GM12878 (cell line): ENCODE measurements around the gene MYO15A. TPM values are rescaled to one million over a fixed set of nuclear protein-coding genes. Genes with fewer than 3 reads are reported as not detected.

Experiments used
- ATAC-seq: fragments of 200-7000 bp; cut with Tn5 transposase; 3 replicates; pipeline ENCODE4 v1.9.1; 2020; ENCODE audit warnings: mild to moderate bottlenecking, moderate library complexity
- BruUV-seq: library from RNA; stranded (reverse); fragments of 400-500 nt; replicated peaks from 2 replicates; lab custom pipeline; 2021; lab: Mats Ljungman, UMichigan
- CTCF ChIA-PET: fragments of 300-600 bp; sonication (Branson Sonifier 250); formaldehyde crosslinking; extraction: SDS; loops from one replicate; lab custom pipeline; 2021; ENCODE audit warnings: inconsistent platforms; lab: Yijun Ruan, JAX
- POLR2A ChIA-PET: fragments of 350-600 bp; formaldehyde crosslinking; extraction: SDS; loops from one replicate; lab custom pipeline; 2021; ENCODE audit warnings: inconsistent platforms; lab: Charles Lee
- RAD21 ChIA-PET: fragments of 300-600 bp; sonication (Branson Sonifier 250); formaldehyde crosslinking; loops from one replicate; lab custom pipeline; 2023; ENCODE audit warnings: antibody characterized with exemption; ENCODE audit not compliant: unreplicated experiment; lab: Charles Lee
- SMC1A ChIA-PET: fragments of 300-600 bp; sonication (Branson Sonifier 250); formaldehyde crosslinking; loops from one replicate; lab custom pipeline; 2023; ENCODE audit not compliant: unreplicated experiment, uncharacterized antibody; lab: Charles Lee
- DNase-seq: peaks from one replicate; pipeline ENCODE4 v3.0.0-alpha.2; 2011; ENCODE audit warnings: low read depth, low spot score
- FAIRE-seq: peaks from 3 replicates; lab custom pipeline; 2011; peaks lifted over from hg19 to GRCh38; lab: Jason Lieb, UNC
- H2AFZ ChIP-seq: 2 replicates; pipeline ENCODE4 v1.6.0; 2011; ENCODE audit warnings: low read depth, low read length, control low read depth; ENCODE audit not compliant: control insufficient read depth
- H3K27ac ChIP-seq: 2 replicates; pipeline ENCODE4 v1.5.1; 2011; ENCODE audit warnings: control low read depth; ENCODE audit not compliant: control insufficient read depth, insufficient read depth
- H3K27me3 ChIP-seq, 2 experiments: replicated peaks in 1 of 2; 2 replicates each; pipeline versions ENCODE4 v1.6.0 to v1.6.1; 2011; ENCODE audit warnings: low read length in 1 of 2; ENCODE audit not compliant: control insufficient read depth in 2 of 2, insufficient read depth in 2 of 2
- H3K36me3 ChIP-seq, 2 experiments: 2 replicates each; pipeline ENCODE4 v1.5.1; 2011; ENCODE audit warnings: low read length in 1 of 2; ENCODE audit not compliant: control insufficient read depth in 2 of 2, insufficient read depth in 2 of 2
- H3K4me1 ChIP-seq: 2 replicates; pipeline ENCODE4 v1.6.1; 2011; ENCODE audit warnings: mild to moderate bottlenecking, low read length, moderate library complexity, mixed read lengths; ENCODE audit not compliant: control insufficient read depth, insufficient read depth
- H3K4me2 ChIP-seq: 2 replicates; pipeline ENCODE4 v1.6.0; 2011; ENCODE audit warnings: control low read depth; ENCODE audit not compliant: control insufficient read depth, insufficient read depth
- H3K4me3 ChIP-seq: fragments of 200-600 bp; sonication (generic); 2 replicates; pipeline ENCODE4 v1.5.1; 2016
- H3K79me2 ChIP-seq: 2 replicates; pipeline ENCODE4 v1.6.0; 2011; ENCODE audit warnings: low read length; ENCODE audit not compliant: control insufficient read depth, insufficient read depth
- H3K9ac ChIP-seq: 2 replicates; pipeline ENCODE4 v1.8.0; 2011; ENCODE audit warnings: low read length, control low read depth, mixed read lengths; ENCODE audit not compliant: control insufficient read depth, insufficient read depth
- H3K9me3 ChIP-seq: replicated peaks from 3 replicates; pipeline ENCODE4 v1.5.1; 2011; ENCODE audit warnings: mild to moderate bottlenecking, low read length; ENCODE audit not compliant: control insufficient read depth, insufficient read depth
- H4K20me1 ChIP-seq: 2 replicates; pipeline ENCODE4 v1.6.0; 2011; ENCODE audit not compliant: control insufficient read depth, insufficient read depth
- BHLHE40 ChIP-seq, 2 experiments: fragments of 450-650 bp in 1 of 2; IDR thresholded peaks; 2 replicates each; pipeline ENCODE4 v1.6.1; 2011 to 2017; ENCODE audit warnings: low read depth in 2 of 2, borderline replicate concordance in 1 of 2, improper control_type of control experiment in 1 of 2, low read length in 1 of 2, mild to moderate bottlenecking in 1 of 2
- CREM ChIP-seq: IDR thresholded peaks from 2 replicates; pipeline ENCODE4 v1.6.1; 2014; ENCODE audit warnings: antibody characterized with exemption, low read depth
- DPF2 ChIP-seq: fragments of 450-650 bp; IDR thresholded peaks from 2 replicates; pipeline ENCODE4 v1.6.1; 2017; ENCODE audit warnings: mild to moderate bottlenecking
- ESRRA ChIP-seq: IDR thresholded peaks from 2 replicates; pipeline ENCODE4 v1.6.1; 2012; ENCODE audit warnings: mild to moderate bottlenecking, low read length, improper control_type of control experiment
- FOS ChIP-seq: IDR thresholded peaks from 3 replicates; pipeline ENCODE4 v1.6.1; 2011; ENCODE audit warnings: borderline replicate concordance; ENCODE audit not compliant: insufficient read length; ENCODE audit errors: extremely low read depth
- IKZF1 ChIP-seq: fragments of 450-650 bp; conservative IDR thresholded peaks from 2 replicates; pipeline ENCODE4 v1.6.1; 2017; ENCODE audit warnings: antibody characterized with exemption, mild to moderate bottlenecking
- POU2F2 ChIP-seq: IDR thresholded peaks from 3 replicates; pipeline ENCODE4 v1.6.1; 2011; ENCODE audit warnings: low read depth, mild to moderate bottlenecking, low read length, borderline replicate concordance
- RELA ChIP-seq: fragments of 450-650 bp; IDR thresholded peaks from 2 replicates; pipeline ENCODE4 v1.8.0; 2014; ENCODE audit warnings: borderline replicate concordance; ENCODE audit not compliant: partially characterized antibody
- YY1 ChIP-seq: IDR thresholded peaks from 2 replicates; pipeline ENCODE4 v1.6.1; 2011; ENCODE audit warnings: low read depth, mild to moderate bottlenecking, low read length
- ZNF217 ChIP-seq: fragments of 450-650 bp; IDR thresholded peaks from 2 replicates; pipeline ENCODE4 v1.6.1; 2017; ENCODE audit warnings: antibody characterized with exemption, mild to moderate bottlenecking
- WGBS: methylation state at CpG from one replicate; pipeline ENCODE4 v1.1.6; 2016; ENCODE audit warnings: low lambda C conversion rate; ENCODE audit not compliant: insufficient replicate concordance, insufficient coverage; ENCODE audit errors: missing lambda C conversion rate; 5-methylcytosine and 5-hydroxymethylcytosine counted together
- in situ Hi-C: fragments of 300-500 bp; cut with MboI; formaldehyde crosslinking; loops from 9 replicates; pipeline ENCODE4 v1.14.3; 2018; ENCODE audit warnings: mixed read lengths
- intact Hi-C: fragments of 100-400 bp; cut with micrococcal nuclease; formaldehyde crosslinking; loops from one replicate; pipeline ENCODE4 v1.14.2; 2022; ENCODE audit not compliant: unreplicated experiment
- polyA plus RNA-seq, 11 experiments: library from polyadenylated mRNA; depleted of rRNA in 4 of 11; unstranded in 6 of 11; stranded (reverse) in 5 of 11; fragments of >200 nt; fragmentation: Nextera tagmentation in 4 of 11; fragmentation: Illumina TruSeq in 1 of 11; extraction: Ambion mirVana in 4 of 11; extraction: Trizol in 1 of 11; gene quantifications; 1 replicate in 1 of 11; 2 replicates in 10 of 11; pipeline versions ENCODE4 v1.2.1 to v1.2.3, GENCODE V29; 2011 to 2016; ENCODE audit warnings: inconsistent platforms in 2 of 11, missing spikeins in 2 of 11, low read depth in 1 of 11
- total RNA-seq, 4 experiments: library from RNA; depleted of rRNA in 3 of 4; stranded (reverse); fragments of >200 nt in 3 of 4; fragmentation: Illumina TruSeq in 1 of 4; extraction: Trizol in 1 of 4; gene quantifications; 2 replicates each; pipeline versions ENCODE4 v1.2.1 to v1.2.3, GENCODE V29; 2013 to 2021
- TF ChIP-seq, protein P1 (sequence below): IDR thresholded peaks from 2 replicates; pipeline ENCODE4 v1.6.1; 2012; ENCODE audit warnings: low read depth, low read length, improper control_type of control experiment
- TF ChIP-seq, protein P2 (sequence below): fragments of 450-650 bp; IDR thresholded peaks from 2 replicates; pipeline ENCODE4 v1.6.1; 2014; ENCODE audit warnings: mild to moderate bottlenecking
- TF ChIP-seq, protein P3 (sequence below): IDR thresholded peaks from 2 replicates; pipeline ENCODE4 v1.6.1; 2012; ENCODE audit warnings: improper control_type of control experiment, low read depth, low read length; ENCODE audit not compliant: insufficient replicate concordance
- TF ChIP-seq, protein P4 (sequence below): IDR thresholded peaks from 2 replicates; pipeline ENCODE4 v1.6.1; 2012; ENCODE audit warnings: low read length, inconsistent platforms

The MYO15A gene
- total and polyA plus RNA-seq, 10 of the 15 experiments (the other 5 are each of a cell fraction or from before 2014, with no cell fraction given): 0.03 to 0.77 (median 0.21) TPM; not detected in 4

DNA sequence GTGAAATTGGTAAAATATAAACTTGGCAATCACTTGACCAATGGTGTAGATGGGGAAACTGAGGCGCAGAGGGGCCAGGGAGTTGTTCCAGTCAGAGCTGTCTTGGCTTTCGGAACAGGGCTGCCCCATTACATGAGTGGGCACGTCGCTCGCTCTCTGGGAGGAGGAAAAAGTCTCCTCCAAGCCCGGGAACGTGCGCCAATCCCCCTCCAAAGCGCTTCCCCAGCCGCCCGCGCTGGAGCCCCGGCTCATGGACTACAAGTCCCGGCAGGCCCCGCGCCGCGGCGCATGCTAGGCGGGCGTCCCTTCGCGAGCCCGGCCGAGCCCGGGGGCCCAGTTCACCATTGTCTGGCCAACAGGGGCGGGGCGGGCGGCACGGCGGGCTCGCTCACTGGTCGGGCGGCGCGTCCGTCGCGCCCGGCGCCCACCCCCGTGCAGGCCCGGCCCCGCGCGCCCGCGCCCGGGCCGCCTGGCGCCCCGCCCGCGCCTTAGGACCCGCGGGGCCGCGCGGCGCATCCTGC lies 116.6 kb downstream of the MYO15A start, which contains the start of gene LLGL1:
LLGL1 (plus strand) TSS at position 515 of the 521 bp plus-strand sequence. CDS start 48 bp downstream, outside the sequence.
- RAD21 ChIA-PET: interaction anchor here (0.6 kb wide), 1 partner anchor 192 kb away, joined by 5 read pairs; no protein-coding TSS in a partner anchor
- Histone ChIP-seq H3K27ac (no peak within 1 kb of the TSS), H3K9ac (peak within 1 kb of the TSS; percentile 67), H3K27me3 (no peaks in the 10 kb centered on the region), H3K79me2 (no peaks in the 10 kb centered on the region), H3K9me3 (no peaks in the 10 kb centered on the region), H3K4me3 (peak within 1 kb of the TSS; percentile 67), H3K4me2 (peak within 1 kb of the TSS; percentile 67), H3K36me3 (no peaks in the 10 kb centered on the region), H3K4me1 (peaks cover 10% of the 10 kb centered on the region), H2AFZ (peak within 1 kb of the TSS; percentile 91), H4K20me1 (no peaks in the 10 kb centered on the region)
- 2% methylated on average over 60 of the region's 60 CpGs for WGBS
- no peak for FAIRE-seq
- CTCF ChIA-PET: no interaction called here
- peak; percentile 97 for ATAC-seq
- no TSS peak for BruUV-seq
- POLR2A ChIA-PET: interaction anchor here (0.9 kb wide), 1 partner anchor 34 kb away, joined by 4 read pairs; no protein-coding TSS in a partner anchor
- intact Hi-C loops: loop anchor here (5.0 kb wide), 1 partner anchor 43 kb away; the partner anchor contains the start of gene ALKBH5
- SMC1A ChIA-PET: no interaction called here
- in situ Hi-C loops: no loop called here
- DNase-seq: peak; percentile 34
- TF ChIP-seq ZNF217 (no peak), IKZF1 (peak; percentile 75), DPF2 (peak; percentile 32; the same call in 1 of the 2 replicates), BHLHE40 (IDR thresholded peaks at IDR 0.05; ENCODE audit: borderline replicate concordance in 1 of 2, low read depth in 2 of 2, low read length in 1 of 2) (peak in 1 of 2 experiments; percentile 68; a peak in 1 of 4 replicates), FOS (peak; percentile 8), ESRRA (no peak), POU2F2 (no peak), RELA (no peak), CREM (peak; percentile 57; the same call in 1 of the 2 replicates), YY1 (peak; percentile 79)
- TF ChIP-seq, protein P1, sequence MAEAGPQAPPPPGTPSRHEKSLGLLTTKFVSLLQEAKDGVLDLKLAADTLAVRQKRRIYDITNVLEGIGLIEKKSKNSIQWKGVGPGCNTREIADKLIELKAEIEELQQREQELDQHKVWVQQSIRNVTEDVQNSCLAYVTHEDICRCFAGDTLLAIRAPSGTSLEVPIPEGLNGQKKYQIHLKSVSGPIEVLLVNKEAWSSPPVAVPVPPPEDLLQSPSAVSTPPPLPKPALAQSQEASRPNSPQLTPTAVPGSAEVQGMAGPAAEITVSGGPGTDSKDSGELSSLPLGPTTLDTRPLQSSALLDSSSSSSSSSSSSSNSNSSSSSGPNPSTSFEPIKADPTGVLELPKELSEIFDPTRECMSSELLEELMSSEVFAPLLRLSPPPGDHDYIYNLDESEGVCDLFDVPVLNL: 0 out of 2 replicates have a peak, but pooled peaks have one; percentile 29
- TF ChIP-seq, protein P2, sequence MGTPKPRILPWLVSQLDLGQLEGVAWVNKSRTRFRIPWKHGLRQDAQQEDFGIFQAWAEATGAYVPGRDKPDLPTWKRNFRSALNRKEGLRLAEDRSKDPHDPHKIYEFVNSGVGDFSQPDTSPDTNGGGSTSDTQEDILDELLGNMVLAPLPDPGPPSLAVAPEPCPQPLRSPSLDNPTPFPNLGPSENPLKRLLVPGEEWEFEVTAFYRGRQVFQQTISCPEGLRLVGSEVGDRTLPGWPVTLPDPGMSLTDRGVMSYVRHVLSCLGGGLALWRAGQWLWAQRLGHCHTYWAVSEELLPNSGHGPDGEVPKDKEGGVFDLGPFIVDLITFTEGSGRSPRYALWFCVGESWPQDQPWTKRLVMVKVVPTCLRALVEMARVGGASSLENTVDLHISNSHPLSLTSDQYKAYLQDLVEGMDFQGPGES: 0 out of 2 replicates have a peak, but pooled peaks have one; percentile 44
- TF ChIP-seq, protein P3, sequence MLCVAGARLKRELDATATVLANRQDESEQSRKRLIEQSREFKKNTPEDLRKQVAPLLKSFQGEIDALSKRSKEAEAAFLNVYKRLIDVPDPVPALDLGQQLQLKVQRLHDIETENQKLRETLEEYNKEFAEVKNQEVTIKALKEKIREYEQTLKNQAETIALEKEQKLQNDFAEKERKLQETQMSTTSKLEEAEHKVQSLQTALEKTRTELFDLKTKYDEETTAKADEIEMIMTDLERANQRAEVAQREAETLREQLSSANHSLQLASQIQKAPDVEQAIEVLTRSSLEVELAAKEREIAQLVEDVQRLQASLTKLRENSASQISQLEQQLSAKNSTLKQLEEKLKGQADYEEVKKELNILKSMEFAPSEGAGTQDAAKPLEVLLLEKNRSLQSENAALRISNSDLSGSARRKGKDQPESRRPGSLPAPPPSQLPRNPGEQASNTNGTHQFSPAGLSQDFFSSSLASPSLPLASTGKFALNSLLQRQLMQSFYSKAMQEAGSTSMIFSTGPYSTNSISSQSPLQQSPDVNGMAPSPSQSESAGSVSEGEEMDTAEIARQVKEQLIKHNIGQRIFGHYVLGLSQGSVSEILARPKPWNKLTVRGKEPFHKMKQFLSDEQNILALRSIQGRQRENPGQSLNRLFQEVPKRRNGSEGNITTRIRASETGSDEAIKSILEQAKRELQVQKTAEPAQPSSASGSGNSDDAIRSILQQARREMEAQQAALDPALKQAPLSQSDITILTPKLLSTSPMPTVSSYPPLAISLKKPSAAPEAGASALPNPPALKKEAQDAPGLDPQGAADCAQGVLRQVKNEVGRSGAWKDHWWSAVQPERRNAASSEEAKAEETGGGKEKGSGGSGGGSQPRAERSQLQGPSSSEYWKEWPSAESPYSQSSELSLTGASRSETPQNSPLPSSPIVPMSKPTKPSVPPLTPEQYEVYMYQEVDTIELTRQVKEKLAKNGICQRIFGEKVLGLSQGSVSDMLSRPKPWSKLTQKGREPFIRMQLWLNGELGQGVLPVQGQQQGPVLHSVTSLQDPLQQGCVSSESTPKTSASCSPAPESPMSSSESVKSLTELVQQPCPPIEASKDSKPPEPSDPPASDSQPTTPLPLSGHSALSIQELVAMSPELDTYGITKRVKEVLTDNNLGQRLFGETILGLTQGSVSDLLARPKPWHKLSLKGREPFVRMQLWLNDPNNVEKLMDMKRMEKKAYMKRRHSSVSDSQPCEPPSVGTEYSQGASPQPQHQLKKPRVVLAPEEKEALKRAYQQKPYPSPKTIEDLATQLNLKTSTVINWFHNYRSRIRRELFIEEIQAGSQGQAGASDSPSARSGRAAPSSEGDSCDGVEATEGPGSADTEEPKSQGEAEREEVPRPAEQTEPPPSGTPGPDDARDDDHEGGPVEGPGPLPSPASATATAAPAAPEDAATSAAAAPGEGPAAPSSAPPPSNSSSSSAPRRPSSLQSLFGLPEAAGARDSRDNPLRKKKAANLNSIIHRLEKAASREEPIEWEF: no peak
- TF ChIP-seq, protein P4, sequence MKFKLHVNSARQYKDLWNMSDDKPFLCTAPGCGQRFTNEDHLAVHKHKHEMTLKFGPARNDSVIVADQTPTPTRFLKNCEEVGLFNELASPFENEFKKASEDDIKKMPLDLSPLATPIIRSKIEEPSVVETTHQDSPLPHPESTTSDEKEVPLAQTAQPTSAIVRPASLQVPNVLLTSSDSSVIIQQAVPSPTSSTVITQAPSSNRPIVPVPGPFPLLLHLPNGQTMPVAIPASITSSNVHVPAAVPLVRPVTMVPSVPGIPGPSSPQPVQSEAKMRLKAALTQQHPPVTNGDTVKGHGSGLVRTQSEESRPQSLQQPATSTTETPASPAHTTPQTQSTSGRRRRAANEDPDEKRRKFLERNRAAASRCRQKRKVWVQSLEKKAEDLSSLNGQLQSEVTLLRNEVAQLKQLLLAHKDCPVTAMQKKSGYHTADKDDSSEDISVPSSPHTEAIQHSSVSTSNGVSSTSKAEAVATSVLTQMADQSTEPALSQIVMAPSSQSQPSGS: no peak
